ENCODE results near the gene ARL5B.
"Not testable (repeated sequence)": the region's sequence is repeated elsewhere in the genome, so short reads cannot be mapped to it uniquely, and the experiment has no call there.

The ARL5B gene

GRCh38 chr10:18659125-18659818 lies at the start of gene ARL5B:
ARL5B (plus strand) TSS chr10:18659431; CDS start chr10:18659638, 207 bp downstream.
- DNase-seq (ENCODE audit: low read depth): peak; percentile 96

GRCh38 chr10:18610517-18610916 lies 48.7 kb upstream of the ARL5B start:
- DNase-seq (ENCODE audit: low read depth): no peak

- no peak for DNase-seq (ENCODE audit: low read depth)
Observed at GRCh38 chr10:18611168-18611567, 48.1 kb upstream of the ARL5B start.

GRCh38 chr10:18615618-18616017 lies 43.6 kb upstream of the ARL5B start:
- no peak for DNase-seq (ENCODE audit: low read depth)

- no peak for DNase-seq (ENCODE audit: low read depth)
Observed at GRCh38 chr10:18616337-18616736, 42.9 kb upstream of the ARL5B start.

- DNase-seq (ENCODE audit: low read depth): no peak
Observed at GRCh38 chr10:18619016-18619415, 40.2 kb upstream of the ARL5B start.

- no peak for DNase-seq (ENCODE audit: low read depth)
Observed at GRCh38 chr10:18620856-18621255, 38.4 kb upstream of the ARL5B start.

- not testable (repeated sequence) for DNase-seq (ENCODE audit: low read depth)
Observed at GRCh38 chr10:18623671-18624070, 35.6 kb upstream of the ARL5B start.

GRCh38 chr10:18625886-18626285 lies 33.3 kb upstream of the ARL5B start:
- no peak for DNase-seq (ENCODE audit: low read depth)

GRCh38 chr10:18627452-18628018 lies 31.7 kb upstream of the ARL5B start:
- peak; percentile 56 for DNase-seq (ENCODE audit: low read depth)

- DNase-seq (ENCODE audit: low read depth): not testable (repeated sequence)
Observed at GRCh38 chr10:18632500-18632899, 26.7 kb upstream of the ARL5B start.

- no peak for DNase-seq (ENCODE audit: low read depth)
Observed at GRCh38 chr10:18635995-18636394, 23.2 kb upstream of the ARL5B start.

- DNase-seq (ENCODE audit: low read depth): not testable (repeated sequence)
Observed at GRCh38 chr10:18637400-18637799, 21.8 kb upstream of the ARL5B start.

GRCh38 chr10:18639719-18640118 lies 19.5 kb upstream of the ARL5B start:
- not testable (repeated sequence) for DNase-seq (ENCODE audit: low read depth)

GRCh38 chr10:18647151-18647550 lies 12.1 kb upstream of the ARL5B start:
- DNase-seq (ENCODE audit: low read depth): no peak

GRCh38 chr10:18647945-18648344 lies 11.3 kb upstream of the ARL5B start:
- DNase-seq (ENCODE audit: low read depth): no peak

GRCh38 chr10:18649364-18649959 lies 9.8 kb upstream of the ARL5B start:
- DNase-seq (ENCODE audit: low read depth): no peak

- DNase-seq (ENCODE audit: low read depth): no peak
Observed at GRCh38 chr10:18650404-18650997, 8.7 kb upstream of the ARL5B start.

- peak; percentile 90 for DNase-seq (ENCODE audit: low read depth)
Observed at GRCh38 chr10:18651324-18652007, 7.8 kb upstream of the ARL5B start, which contains the start of gene NSUN6. NSUN6 (minus strand) TSS chr10:18651587; CDS start chr10:18651203, 384 bp downstream.

- no peak for DNase-seq (ENCODE audit: low read depth)
Observed at GRCh38 chr10:18653112-18653511, 6.1 kb upstream of the ARL5B start.

GRCh38 chr10:18656724-18657123 lies 2.5 kb upstream of the ARL5B start:
- DNase-seq (ENCODE audit: low read depth): no peak
